ENCODE measurements around the gene SLC35A1.

DNA sequence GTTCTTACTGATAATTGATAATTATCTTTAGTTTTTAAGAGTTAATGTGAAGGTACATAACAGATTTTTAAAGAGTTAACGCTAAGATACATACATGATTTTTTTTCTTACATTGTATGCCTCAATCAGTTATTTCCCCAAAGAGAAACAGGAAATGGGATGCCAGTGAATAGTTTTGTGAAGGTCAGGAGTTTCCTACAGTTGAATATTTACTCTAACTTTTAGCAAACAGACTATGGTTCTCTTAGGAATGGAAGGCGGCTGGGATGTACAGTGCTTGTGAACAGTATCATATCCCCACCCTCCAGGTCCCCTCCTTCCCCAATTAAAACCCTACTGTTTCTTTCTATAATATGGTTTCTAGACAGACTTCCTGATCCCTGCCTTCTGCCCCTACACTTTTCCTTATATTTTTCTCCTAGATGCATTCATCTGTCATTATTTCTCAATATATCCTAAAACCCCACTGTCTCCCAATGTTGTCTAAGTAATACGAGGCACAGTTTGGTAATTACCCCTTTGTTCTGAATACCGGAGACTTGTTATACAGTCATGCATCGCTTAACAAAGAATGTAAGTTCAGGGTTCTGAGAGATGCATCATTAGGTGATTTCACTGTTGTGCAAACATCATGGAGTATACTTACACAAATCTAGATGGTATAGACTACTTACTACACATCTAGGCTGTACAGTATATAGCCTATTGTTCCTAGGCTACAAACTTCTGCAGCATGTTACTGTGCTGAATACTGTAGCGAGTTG is 29.2 kb downstream of the SLC35A1 start:
- TF ChIP-seq, protein P1, sequence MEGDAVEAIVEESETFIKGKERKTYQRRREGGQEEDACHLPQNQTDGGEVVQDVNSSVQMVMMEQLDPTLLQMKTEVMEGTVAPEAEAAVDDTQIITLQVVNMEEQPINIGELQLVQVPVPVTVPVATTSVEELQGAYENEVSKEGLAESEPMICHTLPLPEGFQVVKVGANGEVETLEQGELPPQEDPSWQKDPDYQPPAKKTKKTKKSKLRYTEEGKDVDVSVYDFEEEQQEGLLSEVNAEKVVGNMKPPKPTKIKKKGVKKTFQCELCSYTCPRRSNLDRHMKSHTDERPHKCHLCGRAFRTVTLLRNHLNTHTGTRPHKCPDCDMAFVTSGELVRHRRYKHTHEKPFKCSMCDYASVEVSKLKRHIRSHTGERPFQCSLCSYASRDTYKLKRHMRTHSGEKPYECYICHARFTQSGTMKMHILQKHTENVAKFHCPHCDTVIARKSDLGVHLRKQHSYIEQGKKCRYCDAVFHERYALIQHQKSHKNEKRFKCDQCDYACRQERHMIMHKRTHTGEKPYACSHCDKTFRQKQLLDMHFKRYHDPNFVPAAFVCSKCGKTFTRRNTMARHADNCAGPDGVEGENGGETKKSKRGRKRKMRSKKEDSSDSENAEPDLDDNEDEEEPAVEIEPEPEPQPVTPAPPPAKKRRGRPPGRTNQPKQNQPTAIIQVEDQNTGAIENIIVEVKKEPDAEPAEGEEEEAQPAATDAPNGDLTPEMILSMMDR (conservative IDR thresholded peaks at IDR 0.05 in 1 of 2, IDR thresholded peaks at IDR 0.05 in 1 of 2; ENCODE audit: extremely low read depth in 1 of 2, insufficient read depth in 1 of 2, low read depth in 1 of 2, low read length in 2 of 2) = no peak
- TF ChIP-seq EZH2 (IDR thresholded peaks at IDR 0.05; ENCODE audit: borderline replicate concordance, low read length) = no peak

All from mammary epithelial cell (primary cell).